ENCODE measurements around the gene GNAS. TPM values are rescaled to one million over a fixed set of nuclear protein-coding genes. Genes with fewer than 3 reads are reported as not detected.

GNAS gene
- total RNA-seq, 2 donors from 2014 or later: 462 to 623 TPM

DNA sequence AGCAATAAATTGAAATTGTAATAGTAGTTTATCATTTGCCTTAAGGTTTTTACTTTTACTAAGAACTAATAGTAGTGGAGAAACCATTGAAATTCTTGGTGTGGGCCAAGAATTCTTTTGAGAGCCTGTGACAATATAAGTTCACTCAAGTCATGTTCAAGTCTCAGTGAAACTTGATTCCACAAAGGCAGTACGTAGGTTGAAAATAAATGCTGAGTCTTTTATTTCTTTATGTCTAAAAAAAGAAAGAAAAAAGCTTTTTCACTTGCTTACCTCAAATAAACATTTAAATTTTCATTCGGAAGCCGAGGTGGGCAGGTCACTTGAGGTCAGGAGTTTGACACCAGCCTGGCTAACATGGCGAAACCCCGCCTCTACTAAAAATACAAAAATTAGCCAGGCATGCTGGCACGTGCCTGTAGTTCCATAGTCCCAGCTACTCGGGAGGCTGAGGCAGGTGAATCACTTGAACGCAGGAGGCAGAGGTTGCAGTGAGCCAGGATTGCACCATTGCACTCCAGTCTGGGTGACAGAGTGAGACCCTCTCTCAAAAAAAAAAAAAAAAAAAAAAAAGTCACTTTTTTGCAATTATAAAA, 70.7 kb downstream of the GNAS start:
- no peak overlapping the region for H3K4me3 ChIP-seq
- H3K4me1 ChIP-seq: no peaks in the 10 kb centered on the region
- ATAC-seq (no peak), DNase-seq (no peak)
- intact Hi-C loops (cut with DNase I): no loop called here
- no peak overlapping the region for H3K27ac ChIP-seq
- no peaks in the 10 kb centered on the region for H3K9me3 ChIP-seq
- no peaks in the 10 kb centered on the region for H3K27me3 ChIP-seq
- no peaks in the 10 kb centered on the region for H3K36me3 ChIP-seq (replicated peaks in 1 of 2; ENCODE audit: insufficient read depth in 1 of 2, low read depth in 2 of 2)
- 82 to 84% methylated on average over 8 of the region's 8 CpGs for WGBS, 2 donors
- TF ChIP-seq POLR2A (IDR thresholded peaks at IDR 0.05): no peak
- TF ChIP-seq, protein P1, sequence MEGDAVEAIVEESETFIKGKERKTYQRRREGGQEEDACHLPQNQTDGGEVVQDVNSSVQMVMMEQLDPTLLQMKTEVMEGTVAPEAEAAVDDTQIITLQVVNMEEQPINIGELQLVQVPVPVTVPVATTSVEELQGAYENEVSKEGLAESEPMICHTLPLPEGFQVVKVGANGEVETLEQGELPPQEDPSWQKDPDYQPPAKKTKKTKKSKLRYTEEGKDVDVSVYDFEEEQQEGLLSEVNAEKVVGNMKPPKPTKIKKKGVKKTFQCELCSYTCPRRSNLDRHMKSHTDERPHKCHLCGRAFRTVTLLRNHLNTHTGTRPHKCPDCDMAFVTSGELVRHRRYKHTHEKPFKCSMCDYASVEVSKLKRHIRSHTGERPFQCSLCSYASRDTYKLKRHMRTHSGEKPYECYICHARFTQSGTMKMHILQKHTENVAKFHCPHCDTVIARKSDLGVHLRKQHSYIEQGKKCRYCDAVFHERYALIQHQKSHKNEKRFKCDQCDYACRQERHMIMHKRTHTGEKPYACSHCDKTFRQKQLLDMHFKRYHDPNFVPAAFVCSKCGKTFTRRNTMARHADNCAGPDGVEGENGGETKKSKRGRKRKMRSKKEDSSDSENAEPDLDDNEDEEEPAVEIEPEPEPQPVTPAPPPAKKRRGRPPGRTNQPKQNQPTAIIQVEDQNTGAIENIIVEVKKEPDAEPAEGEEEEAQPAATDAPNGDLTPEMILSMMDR (IDR thresholded peaks at IDR 0.05): no peak

DNA sequence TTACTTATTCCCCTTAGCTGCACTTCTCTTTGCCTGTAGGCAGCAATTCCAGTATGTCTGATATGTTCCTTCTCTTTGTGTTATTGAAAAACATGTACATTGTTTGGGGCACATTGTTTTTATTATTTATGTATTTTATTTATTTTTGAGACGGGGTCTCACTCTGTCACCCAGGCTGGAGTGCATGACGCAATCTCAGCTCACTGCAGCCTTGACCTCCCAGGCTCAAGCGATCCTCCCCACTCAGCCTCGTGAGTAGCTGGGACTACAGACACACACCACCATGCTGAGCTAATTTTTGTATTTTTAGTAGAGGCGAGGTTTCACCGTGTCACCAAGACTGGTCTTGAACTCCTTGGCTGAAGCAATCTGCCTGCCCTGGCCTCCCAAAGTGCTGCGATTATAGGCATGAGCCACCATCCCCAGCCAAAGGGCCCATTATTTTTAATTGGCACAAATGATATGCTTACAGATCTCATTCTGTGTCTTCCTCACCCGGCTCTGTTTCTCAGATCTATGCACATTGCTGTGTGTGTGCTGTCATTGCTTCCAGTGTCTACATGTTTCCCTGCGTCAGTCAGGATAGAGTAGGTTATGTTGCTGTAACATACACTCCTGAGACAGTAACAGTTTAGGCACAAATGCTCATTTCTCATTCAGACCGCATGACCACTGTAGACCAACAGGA, 74.4 kb downstream of the GNAS start:
- H3K4me1 ChIP-seq: no peaks in the 10 kb centered on the region
- 90 to 92% methylated on average over 10 of the region's 10 CpGs for WGBS, 2 donors
- no peaks in the 10 kb centered on the region for H3K27me3 ChIP-seq
- no peaks in the 10 kb centered on the region for H3K9me3 ChIP-seq
- DNase-seq: no peak
- intact Hi-C loops (cut with DNase I): no loop called here
- no peak overlapping the region for H3K27ac ChIP-seq
- H3K4me3 ChIP-seq: no peak overlapping the region
- no peak for ATAC-seq
- no peak for TF ChIP-seq POLR2A (IDR thresholded peaks at IDR 0.05)
- TF ChIP-seq, protein P1 (IDR thresholded peaks at IDR 0.05): no peak
- H3K36me3 ChIP-seq (replicated peaks in 1 of 2; ENCODE audit: insufficient read depth in 1 of 2, low read depth in 2 of 2): no peaks in the 10 kb centered on the region

- Histone ChIP-seq H3K4me3 (no peak overlapping the region), H3K4me1 (no peaks in the 10 kb centered on the region), H3K36me3 (replicated peaks in 1 of 2; ENCODE audit: insufficient read depth in 1 of 2, low read depth in 2 of 2) (no peaks in the 10 kb centered on the region), H3K9me3 (no peaks in the 10 kb centered on the region), H3K27me3 (no peaks in the 10 kb centered on the region), H3K27ac (no peak overlapping the region)
- 93 to 96% methylated on average over 7 of the region's 7 CpGs for WGBS, 2 donors
- no peak for ATAC-seq
- TF ChIP-seq, protein P1 (IDR thresholded peaks at IDR 0.05): no peak
- no peak for TF ChIP-seq POLR2A (IDR thresholded peaks at IDR 0.05)
- intact Hi-C loops (cut with DNase I): no loop called here
- no peak for DNase-seq
These were observed 75.1 kb downstream of the GNAS start for GRCh38 chr20:58927490-58928061.

- WGBS, 2 donors: 65 to 71% methylated on average over 3 of the region's 3 CpGs
- H3K27me3 ChIP-seq: no peaks in the 10 kb centered on the region
These were observed 78.0 kb downstream of the GNAS start for GRCh38 chr20:58930496-58930895.

More at GRCh38 chr20:58930496-58930895, 78.0 kb downstream of the GNAS start:
- H3K27ac ChIP-seq: no peak overlapping the region
- ATAC-seq (no peak), DNase-seq (no peak)
- no peaks in the 10 kb centered on the region for H3K4me1 ChIP-seq
- H3K4me3 ChIP-seq: no peak overlapping the region
- TF ChIP-seq, protein P1 (IDR thresholded peaks at IDR 0.05): no peak
- no peak for TF ChIP-seq POLR2A (IDR thresholded peaks at IDR 0.05)
- no peaks in the 10 kb centered on the region for H3K36me3 ChIP-seq (replicated peaks in 1 of 2; ENCODE audit: insufficient read depth in 1 of 2, low read depth in 2 of 2)
- intact Hi-C loops (cut with DNase I): no loop called here
- no peaks in the 10 kb centered on the region for H3K9me3 ChIP-seq
